H1 (cell line): ENCODE data around the gene GLRX3. TPM values are rescaled to one million over a fixed set of nuclear protein-coding genes. Genes with fewer than 3 reads are reported as not detected.
A peak's percentile ranks its signal among the peaks of the same experiment; 100 is the strongest.

ENCODE experiments used
- CTCF ChIA-PET: fragments of 300-600 bp; sonication (Branson Sonifier 250); formaldehyde crosslinking; loops from one replicate; lab custom pipeline; 2021; ENCODE audit not compliant: partially characterized antibody; lab: Charles Lee
- POLR2A ChIA-PET: fragments of 300-600 bp; sonication (Branson Sonifier 250); formaldehyde crosslinking; loops from one replicate; lab custom pipeline; 2021; ENCODE audit warnings: inconsistent platforms; ENCODE audit not compliant: partially characterized antibody; lab: Charles Lee
- DNase-seq, 2 experiments: peaks; one replicate each; pipeline versions ENCODE4 v3.0.0 to v3.0.0-alpha.2; 2010 to 2022; ENCODE audit warnings: low spot score in 2 of 2, low read depth in 1 of 2, mixed read lengths in 1 of 2
- FAIRE-seq: peaks from 2 replicates; lab custom pipeline; 2011; peaks lifted over from hg19 to GRCh38; lab: Jason Lieb, UNC
- H2AFZ ChIP-seq: 2 replicates; pipeline ENCODE4 v1.8.1; 2012; ENCODE audit warnings: low read length, inconsistent platforms
- H2AK5ac ChIP-seq: 2 replicates; pipeline ENCODE4 v1.6.1; 2013; ENCODE audit warnings: low read depth, low read length
- H2BK120ac ChIP-seq: replicated peaks from 2 replicates; pipeline ENCODE3; 2013; ENCODE audit warnings: low read depth, low read length, inconsistent platforms
- H2BK12ac ChIP-seq: 2 replicates; pipeline ENCODE4 v1.6.1; 2013; ENCODE audit warnings: low read depth, low read length
- H2BK15ac ChIP-seq: 2 replicates; pipeline ENCODE4 v1.6.1; 2013; ENCODE audit warnings: low read length
- H2BK20ac ChIP-seq: 2 replicates; pipeline ENCODE4 v1.6.1; 2013; ENCODE audit warnings: low read length
- H2BK5ac ChIP-seq: 2 replicates; pipeline ENCODE4 v1.6.1; 2013; ENCODE audit warnings: low read depth, low read length
- H3K14ac ChIP-seq: 2 replicates; pipeline ENCODE4 v1.6.1; 2013; ENCODE audit warnings: inconsistent platforms; ENCODE audit not compliant: insufficient read length
- H3K18ac ChIP-seq: 2 replicates; pipeline ENCODE4 v1.6.1; 2013; ENCODE audit warnings: low read length; ENCODE audit errors: extremely low read depth
- H3K23ac ChIP-seq: 2 replicates; pipeline ENCODE4 v1.6.1; 2013; ENCODE audit warnings: inconsistent platforms; ENCODE audit not compliant: insufficient read length
- H3K23me2 ChIP-seq: 2 replicates; pipeline ENCODE4 v1.6.1; 2013; ENCODE audit warnings: low read depth, low read length
- H3K27ac ChIP-seq: 2 replicates; pipeline ENCODE4 v1.6.1; 2011; ENCODE audit warnings: low read depth, low read length, inconsistent platforms
- H3K27me3 ChIP-seq, 4 experiments: replicated peaks in 1 of 4; 1 replicate in 1 of 4; 2 replicates in 3 of 4; pipeline versions ENCODE4 v1.6.1 to v1.8.1; 2011 to 2013; ENCODE audit warnings: low read length in 3 of 4, mild to moderate bottlenecking in 3 of 4, inconsistent platforms in 2 of 4, mixed read lengths in 2 of 4, moderate library complexity in 1 of 4; ENCODE audit not compliant: control insufficient read depth in 3 of 4, insufficient read depth in 3 of 4; ENCODE audit errors: extremely low read depth in 1 of 4
- H3K36me3 ChIP-seq, 4 experiments: 2 replicates each; pipeline versions ENCODE4 v1.6.1 to v1.8.1; 2011 to 2013; ENCODE audit warnings: mild to moderate bottlenecking in 4 of 4, low read length in 3 of 4, moderate library complexity in 2 of 4, control low read depth in 1 of 4, inconsistent platforms in 1 of 4; ENCODE audit not compliant: insufficient read depth in 4 of 4, control insufficient read depth in 2 of 4
- H3K4ac ChIP-seq: replicated peaks from 2 replicates; pipeline ENCODE3; 2013; ENCODE audit warnings: low read length, low read depth, mixed read lengths, inconsistent platforms; ENCODE audit not compliant: insufficient read length
- H3K4me1 ChIP-seq, 4 experiments: replicated peaks in 1 of 4; 1 replicate in 1 of 4; 2 replicates in 3 of 4; pipeline versions ENCODE4 v1.6.1 to v1.8.1; 2011 to 2013; ENCODE audit warnings: low read length in 3 of 4, inconsistent platforms in 2 of 4, mixed read lengths in 1 of 4; ENCODE audit not compliant: insufficient read depth in 4 of 4, control insufficient read depth in 3 of 4
- H3K4me2 ChIP-seq, 2 experiments: 2 replicates each; pipeline versions ENCODE4 v1.6.1 to v1.8.1; 2011 to 2013; ENCODE audit warnings: low read depth in 2 of 2, low read length in 2 of 2, control low read depth in 1 of 2, inconsistent platforms in 1 of 2, mild to moderate bottlenecking in 1 of 2; ENCODE audit not compliant: insufficient read depth in 1 of 2
- H3K4me3 ChIP-seq, 4 experiments: fragments of 200-600, 300-600 bp in 1 of 4; sonication (generic), shearing (Covaris generic), sonication (Bioruptor Twin) in 1 of 4; 2 replicates each; pipeline versions ENCODE4 v1.5.1 to v1.8.1; 2011 to 2016; ENCODE audit warnings: low read length in 4 of 4, low read depth in 3 of 4, control low read depth in 2 of 4, inconsistent platforms in 2 of 4, mild to moderate bottlenecking in 2 of 4, mixed read lengths in 1 of 4, moderate library complexity in 1 of 4; ENCODE audit not compliant: insufficient read depth in 2 of 4; ENCODE audit errors: extremely low read depth in 1 of 4
- H3K56ac ChIP-seq: replicated peaks from 2 replicates; pipeline ENCODE3; 2013; ENCODE audit warnings: low read depth, mild to moderate bottlenecking, mixed read lengths, low read length, inconsistent platforms; ENCODE audit not compliant: insufficient read length
- H3K79me1 ChIP-seq: 2 replicates; pipeline ENCODE4 v1.6.1; 2013; ENCODE audit warnings: low read depth, low read length, control low read depth
- H3K79me2 ChIP-seq, 2 experiments: 2 replicates each; pipeline versions ENCODE4 v1.6.1 to v1.8.1; 2012 to 2013; ENCODE audit warnings: low read length in 2 of 2, mild to moderate bottlenecking in 2 of 2, inconsistent platforms in 1 of 2; ENCODE audit not compliant: insufficient read depth in 2 of 2, control insufficient read depth in 1 of 2
- H3K9ac ChIP-seq, 4 experiments: replicated peaks in 1 of 4; 1 replicate in 1 of 4; 2 replicates in 3 of 4; pipeline versions ENCODE4 v1.6.1 to v1.8.1; 2011 to 2013; ENCODE audit warnings: low read depth in 3 of 4, low read length in 3 of 4, control low read depth in 2 of 4, mild to moderate bottlenecking in 2 of 4, moderate library complexity in 2 of 4, inconsistent platforms in 1 of 4; ENCODE audit errors: extremely low read depth in 1 of 4
- H3K9me3 ChIP-seq, 2 experiments: 2 replicates each; pipeline versions ENCODE4 v1.6.1 to v1.8.1; 2012 to 2013; ENCODE audit warnings: mild to moderate bottlenecking in 2 of 2, moderate library complexity in 2 of 2, control low read depth in 1 of 2, inconsistent platforms in 1 of 2, low read depth in 1 of 2, low read length in 1 of 2, mixed read lengths in 1 of 2; ENCODE audit not compliant: insufficient read depth in 2 of 2
- H4K20me1 ChIP-seq, 2 experiments: replicated peaks in 1 of 2; 2 replicates each; pipeline versions ENCODE3 to v1.8.1; 2011 to 2013; ENCODE audit warnings: inconsistent platforms in 2 of 2, low read length in 2 of 2, mild to moderate bottlenecking in 1 of 2; ENCODE audit not compliant: insufficient read depth in 2 of 2, control insufficient read depth in 1 of 2
- H4K5ac ChIP-seq: 2 replicates; pipeline ENCODE4 v1.6.1; 2013; ENCODE audit warnings: low read length, low read depth, mixed read lengths, inconsistent platforms; ENCODE audit not compliant: insufficient read length
- H4K8ac ChIP-seq: 2 replicates; pipeline ENCODE4 v1.8.0; 2013; ENCODE audit warnings: mild to moderate bottlenecking, moderate library complexity, low read length, inconsistent platforms; ENCODE audit not compliant: insufficient read depth; ENCODE audit errors: extremely low read depth
- H4K91ac ChIP-seq: replicated peaks from 2 replicates; pipeline ENCODE3; 2013; ENCODE audit warnings: low read length, mixed read lengths, inconsistent platforms; ENCODE audit not compliant: insufficient read length
- POU5F1 ChIP-seq: IDR thresholded peaks from 2 replicates; pipeline ENCODE4 v1.6.1; 2011; ENCODE audit warnings: low read depth, mild to moderate bottlenecking, low read length, moderate library complexity
- RFX5 ChIP-seq: IDR thresholded peaks from 2 replicates; pipeline ENCODE4 v1.6.1; 2011; ENCODE audit warnings: low read depth, low read length, improper control_type of control experiment, borderline replicate concordance
- SAP30 ChIP-seq: fragments of 300-600 bp; sonication (generic); IDR thresholded peaks from 2 replicates; pipeline ENCODE4 v1.7.1; 2012; ENCODE audit warnings: low read length, moderate library complexity, mild to moderate bottlenecking, inconsistent platforms; ENCODE audit not compliant: insufficient read depth, insufficient replicate concordance
- WGBS, 2 experiments: shearing (Covaris generic) in 1 of 2; methylation state at CpG; one replicate each; pipeline versions ENCODE4 v1.1.6 to v1.1.7; 2013 to 2015; ENCODE audit warnings: low lambda C conversion rate in 2 of 2, mixed read lengths in 2 of 2, inconsistent platforms in 1 of 2, low coverage in 1 of 2, missing lambda C conversion rate in 1 of 2; ENCODE audit not compliant: insufficient replicate concordance in 2 of 2, insufficient coverage in 1 of 2, insufficient read length in 1 of 2; ENCODE audit errors: extremely low coverage in 1 of 2, missing lambda C conversion rate in 1 of 2; 5-methylcytosine and 5-hydroxymethylcytosine counted together
- polyA plus RNA-seq, 7 experiments: library from polyadenylated mRNA; depleted of rRNA in 3 of 7; stranded (reverse) in 5 of 7; unstranded in 2 of 7; fragments of >200 nt in 5 of 7; fragments of 200-250 nt in 2 of 7; gene quantifications; 1 replicate in 5 of 7; 2 replicates in 1 of 7; 4 replicates in 1 of 7; pipeline versions ENCODE4 v1.2.1 to v1.2.3, GENCODE V29; 2011 to 2013; ENCODE audit warnings: missing spikeins in 2 of 7, mixed read lengths in 2 of 7
- total RNA-seq: library from RNA; stranded (reverse); fragmentation: NEBNext Ultra II Directional; extraction: Animal tissue kit (Norgen Biotek cat#: 25700); gene quantifications from 2 replicates; pipeline ENCODE4 v1.2.1, GENCODE V29; 2021

GLRX3 gene
- total and polyA plus RNA-seq, 2 of the 8 experiments (the other 6 are each of a cell fraction or from before 2014, with no cell fraction given), result 59.9 to 157 TPM

- H2BK20ac ChIP-seq, result no peak overlapping the region
- H2BK120ac ChIP-seq, result no peak overlapping the region
- H3K27ac ChIP-seq, result no peak overlapping the region
- ChIA-PET CTCF (interaction anchor here (0.6 to 2.7 kb wide), 4 partner anchors 9 to 588 kb away, joined by 3 to 13 read pairs (median 8); partner anchors contain the start of gene C10orf143), POLR2A (interaction anchor here (1.2 to 4.7 kb wide), 3 partner anchors 20 to 31 kb away, joined by 5 to 28 read pairs (median 11); partner anchors contain the start of gene C10orf143)
- peak overlapping the region; percentile 9; the same call in 1 of the 2 replicates for H2BK12ac ChIP-seq
- H3K23ac ChIP-seq, result no peak overlapping the region
- H4K8ac ChIP-seq, result no peak overlapping the region
- H3K14ac ChIP-seq, result no peak overlapping the region
- no peaks in the 10 kb centered on the region for H3K36me3 ChIP-seq
- no peak overlapping the region for H4K91ac ChIP-seq
- peak overlapping the region in 3 of 4 experiments; percentile 46 to 67 (median 56); a peak in 6 of 7 replicates for H3K9ac ChIP-seq
- H3K4me1 ChIP-seq, result peaks cover 2 to 7% (median 4%) of the 10 kb centered on the region in 4 experiments; a peak in 5 of 7 replicates
- 0 out of 7 replicates have a peak, but pooled peaks cover 0 to 4% (median 0%) of the 10 kb centered on the region in 4 experiments for H3K27me3 ChIP-seq
- 11% methylated on average over 10 of the region's 10 CpGs; no CpG with 5 or more reads in 1 of the 2 experiments for WGBS, 2 experiments
- peaks cover 24 to 55% of the 10 kb centered on the region in 2 experiments for H3K79me2 ChIP-seq
- H4K5ac ChIP-seq, result no peak overlapping the region
- peaks cover 11% of the 10 kb centered on the region; the same call in 1 of the 2 replicates for H3K23me2 ChIP-seq
- no peak overlapping the region for H3K56ac ChIP-seq
- FAIRE-seq (no peak), DNase-seq (no peak)
- no peak overlapping the region for H2AK5ac ChIP-seq
- H3K4ac ChIP-seq, result no peak overlapping the region
- peaks cover 8 to 18% of the 10 kb centered on the region in 2 experiments for H4K20me1 ChIP-seq
- peak overlapping the region; percentile 83 to 96 (median 84) for H3K4me3 ChIP-seq
- H3K18ac ChIP-seq, result peak overlapping the region; percentile 43; the same call in 1 of the 2 replicates
- H2BK5ac ChIP-seq, result no peak overlapping the region
- H2BK15ac ChIP-seq, result no peak overlapping the region
- no peak overlapping the region for H2AFZ ChIP-seq
- TF ChIP-seq POU5F1, result no peak
- peak; percentile 35 for TF ChIP-seq SAP30
- no peak for TF ChIP-seq RFX5
- peak overlapping the region; percentile 80 to 87 for H3K4me2 ChIP-seq
- H3K9me3 ChIP-seq, result no peaks in the 10 kb centered on the region
- H3K79me1 ChIP-seq, result peaks cover 2% of the 10 kb centered on the region; the same call in 1 of the 2 replicates
Measured at GRCh38 chr10:130137090-130137448, 878 bp downstream of the GLRX3 start.
